GM12875 (cell line): Measurements from ENCODE around the gene NBEA.

Source experiments
- H3K4me3 ChIP-seq: one replicate; pipeline ENCODE4 v1.5.1; 2011; ENCODE audit warnings: low read depth, low read length, control low read depth
- CTCF ChIP-seq: IDR thresholded peaks from 2 replicates; pipeline ENCODE4 v1.5.1; 2011; ENCODE audit warnings: low read depth, mild to moderate bottlenecking, control low read depth, inconsistent platforms, low read length, moderate library complexity, borderline replicate concordance; ENCODE audit not compliant: insufficient read depth

Gene NBEA

GRCh38 chr13:35565273-35565672 lies 623.2 kb downstream of the NBEA start:
- no peak overlapping the region for H3K4me3 ChIP-seq
- TF ChIP-seq CTCF: no peak

- no peak for TF ChIP-seq CTCF
- no peak overlapping the region for H3K4me3 ChIP-seq
These were observed 624.3 kb downstream of the NBEA start for GRCh38 chr13:35566340-35566739.

- no peak overlapping the region for H3K4me3 ChIP-seq
- no peak for TF ChIP-seq CTCF
These were observed 625.4 kb downstream of the NBEA start for GRCh38 chr13:35567406-35567980.

GRCh38 chr13:35573639-35574038 lies 631.6 kb downstream of the NBEA start:
- TF ChIP-seq CTCF: no peak
- no peak overlapping the region for H3K4me3 ChIP-seq

GRCh38 chr13:35592457-35592856 lies 650.4 kb downstream of the NBEA start:
- no peak overlapping the region for H3K4me3 ChIP-seq
- no peak for TF ChIP-seq CTCF

- no peak overlapping the region for H3K4me3 ChIP-seq
- TF ChIP-seq CTCF: no peak
These were observed 651.6 kb downstream of the NBEA start for GRCh38 chr13:35593651-35594050.

- TF ChIP-seq CTCF: no peak
- no peak overlapping the region for H3K4me3 ChIP-seq
These were observed 652.0 kb downstream of the NBEA start for GRCh38 chr13:35594096-35594495.
